Measurements from ENCODE around the gene GLOD4. TPM values are rescaled to one million over a fixed set of nuclear protein-coding genes. Genes with fewer than 3 reads are reported as not detected.

Gene GLOD4
- total RNA-seq, 2 experiments from 2014 or later = 48.4 to 79.7 TPM

DNA sequence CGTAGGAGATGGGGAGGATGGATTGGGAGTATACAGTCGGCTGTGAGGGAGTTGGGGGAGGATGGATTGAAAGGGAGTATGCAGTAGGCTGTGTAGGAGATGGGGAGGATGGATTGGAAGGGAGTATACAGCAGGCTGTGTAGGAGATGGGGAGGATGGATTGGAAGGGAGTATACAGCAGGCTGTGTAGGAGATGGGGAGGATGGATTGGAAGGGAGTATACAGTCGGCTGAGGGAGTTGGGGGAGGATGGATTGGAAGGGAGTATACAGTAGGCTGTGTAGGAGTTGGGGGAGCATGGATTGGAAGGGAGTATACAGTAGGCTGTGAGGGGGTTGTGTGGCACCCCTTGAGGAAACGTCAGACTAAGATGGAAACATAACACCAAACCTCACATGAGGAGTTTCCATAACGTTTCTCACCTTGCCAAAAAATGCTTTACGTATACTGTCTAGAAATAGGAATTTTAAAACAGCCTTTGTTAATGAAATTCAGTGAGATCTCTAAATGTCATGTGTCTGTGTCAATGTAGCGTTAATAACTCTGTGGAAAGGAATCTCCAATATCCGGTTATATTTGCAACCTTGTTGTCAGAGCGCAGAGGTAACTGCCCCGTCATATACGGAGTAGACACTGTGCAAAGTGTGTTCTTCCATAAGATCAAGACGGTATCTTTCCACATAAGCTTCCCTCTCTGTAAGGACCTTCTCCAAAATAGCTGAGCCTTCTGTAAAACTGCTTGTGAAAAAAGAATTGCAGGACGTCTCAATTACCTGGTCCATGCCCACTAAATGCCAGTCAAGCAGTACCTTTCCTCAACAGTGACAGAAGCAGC lies 61.2 kb downstream of the GLOD4 start:
- POLR2A ChIA-PET = no interaction called here
- H3K4me2 ChIP-seq (ENCODE audit: low read length) = no peak overlapping the region
- no peak overlapping the region for H3K27ac ChIP-seq (ENCODE audit: low read depth, low read length, poor library complexity, severe bottlenecking)
- no peak overlapping the region for H3K4me3 ChIP-seq (ENCODE audit: low read depth, low read length, poor library complexity, severe bottlenecking)
- no peaks in the 10 kb centered on the region for H3K4me1 ChIP-seq (ENCODE audit: insufficient read depth, low read length, poor library complexity, severe bottlenecking)
- intact Hi-C loops (cut with micrococcal nuclease; ENCODE audit: unreplicated experiment) = no loop called here
- no peaks in the 10 kb centered on the region for H3K36me3 ChIP-seq (ENCODE audit: insufficient read depth, low read length)
- H2AFZ ChIP-seq (ENCODE audit: low read length) = no peak overlapping the region
- H3K9me2 ChIP-seq (ENCODE audit: insufficient read depth, low read length) = no peaks in the 10 kb centered on the region
- no peaks in the 10 kb centered on the region for H4K20me1 ChIP-seq (ENCODE audit: insufficient read depth, low read length)
- no peaks in the 10 kb centered on the region for H3K9me3 ChIP-seq (ENCODE audit: low read length)
- TF ChIP-seq EZH2phosphoT487 (IDR thresholded peaks at IDR 0.05; ENCODE audit: borderline replicate concordance, low read depth, low read length) (no peak), CTCF (conservative IDR thresholded peaks at IDR 0.05; ENCODE audit: low read length) (no peak)
- CTCF ChIA-PET (ENCODE audit: unreplicated experiment) = no interaction called here
- BruUV-seq (replicated peaks) = no TSS peak
- H3K79me2 ChIP-seq (ENCODE audit: insufficient read depth, low read depth, low read length) = no peaks in the 10 kb centered on the region
- no peak for DNase-seq (ENCODE audit: low spot score)

DNA sequence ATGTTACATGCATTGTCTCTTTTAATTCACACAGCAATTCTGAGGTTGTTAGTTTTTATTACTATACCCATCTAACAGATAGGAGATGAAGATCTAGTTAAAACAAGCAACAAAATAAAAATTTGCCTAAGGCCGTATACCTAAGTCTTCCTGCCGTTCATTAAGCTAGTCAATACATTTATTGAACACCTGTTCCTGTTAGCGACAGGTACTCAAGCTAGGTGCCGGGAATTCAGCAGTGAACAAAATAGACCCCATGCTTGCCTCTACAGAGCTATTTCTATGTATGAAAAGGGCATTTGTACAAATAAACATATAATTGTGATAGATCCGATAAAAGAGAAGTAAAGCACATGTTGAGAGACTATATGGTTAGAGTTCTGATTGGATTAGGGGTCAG lies 64.0 kb downstream of the GLOD4 start:
- Histone ChIP-seq H3K4me2 (ENCODE audit: low read length) (no peak overlapping the region), H3K27ac (ENCODE audit: low read depth, low read length, poor library complexity, severe bottlenecking) (no peak overlapping the region), H3K9me3 (ENCODE audit: low read length) (no peaks in the 10 kb centered on the region), H3K4me1 (ENCODE audit: insufficient read depth, low read length, poor library complexity, severe bottlenecking) (peaks cover 13% of the 10 kb centered on the region), H3K9me2 (ENCODE audit: insufficient read depth, low read length) (no peaks in the 10 kb centered on the region), H3K4me3 (ENCODE audit: low read depth, low read length, poor library complexity, severe bottlenecking) (no peak overlapping the region), H4K20me1 (ENCODE audit: insufficient read depth, low read length) (no peaks in the 10 kb centered on the region), H3K79me2 (ENCODE audit: insufficient read depth, low read depth, low read length) (peaks cover 13% of the 10 kb centered on the region), H3K36me3 (ENCODE audit: insufficient read depth, low read length) (no peaks in the 10 kb centered on the region), H2AFZ (ENCODE audit: low read length) (no peak overlapping the region)
- CTCF ChIA-PET (ENCODE audit: unreplicated experiment) = no interaction called here
- intact Hi-C loops (cut with micrococcal nuclease; ENCODE audit: unreplicated experiment) = no loop called here
- BruUV-seq (replicated peaks) = no TSS peak
- TF ChIP-seq CTCF (conservative IDR thresholded peaks at IDR 0.05; ENCODE audit: low read length) (no peak), EZH2phosphoT487 (IDR thresholded peaks at IDR 0.05; ENCODE audit: borderline replicate concordance, low read depth, low read length) (no peak)
- DNase-seq (ENCODE audit: low spot score) = no peak
- POLR2A ChIA-PET = no interaction called here

Other genes with a start within 250 kb of the GLOD4 start
- gene VPS53, start 67.4 kb downstream of the GLOD4 start, total RNA-seq (2014; rRNA removed; shearing (Covaris generic)) = 12.5 and 12.6 TPM in 2 replicates
- 59.7 and 69.7 TPM in 2 replicates for gene VPS53, start 67.4 kb downstream of the GLOD4 start, total RNA-seq (2022)
- gene TLCD3A, start 49.7 kb downstream of the GLOD4 start, total RNA-seq (2014; rRNA removed; shearing (Covaris generic)) = 4.0 and 8.3 TPM in 2 replicates
- 8.1 and 11.7 TPM in 2 replicates for gene TLCD3A, start 49.7 kb downstream of the GLOD4 start, total RNA-seq (2022)
- gene GEMIN4, start 30.0 kb downstream of the GLOD4 start, total RNA-seq (2014; rRNA removed; shearing (Covaris generic)) = 36.3 and 40.2 TPM in 2 replicates
- gene GEMIN4, start 30.0 kb downstream of the GLOD4 start, total RNA-seq (2022) = 53.6 and 56.1 TPM in 2 replicates
- 35.8 and 47.1 TPM in 2 replicates for gene MRM3, start 73 bp upstream of the GLOD4 start, total RNA-seq (2014; rRNA removed; shearing (Covaris generic))
- 24.0 and 29.5 TPM in 2 replicates for gene MRM3, start 73 bp upstream of the GLOD4 start, total RNA-seq (2022)
- 0.93 and 1.3 TPM in 2 replicates for gene NXN, start 197.5 kb upstream of the GLOD4 start, total RNA-seq (2014; rRNA removed; shearing (Covaris generic))
- gene NXN, start 197.5 kb upstream of the GLOD4 start, total RNA-seq (2022) = 2.0 and 2.8 TPM in 2 replicates
- gene TIMM22, start 214.8 kb upstream of the GLOD4 start, total RNA-seq (2014; rRNA removed; shearing (Covaris generic)) = 12.8 and 15.7 TPM in 2 replicates
- 10.6 and 13.8 TPM in 2 replicates for gene TIMM22, start 214.8 kb upstream of the GLOD4 start, total RNA-seq (2022)